GM18858 (cell line): ENCODE data around the gene SLC26A1.

Experiments used
- ATAC-seq: cut with Tn5 transposase; IDR thresholded peaks from one replicate; pipeline ENCODE4 v1.9.1; 2021; ENCODE audit not compliant: unreplicated experiment

SLC26A1 gene

GRCh38 chr4:1014291-1015167 lies 21.3 kb upstream of the SLC26A1 start:
- ATAC-seq, result no peak

GRCh38 chr4:1013225-1014073 lies 20.2 kb upstream of the SLC26A1 start:
- no peak for ATAC-seq

GRCh38 chr4:1012034-1012739 lies 19.0 kb upstream of the SLC26A1 start:
- no peak for ATAC-seq

- no peak for ATAC-seq
Observed at GRCh38 chr4:1011666-1012033, 18.4 kb upstream of the SLC26A1 start.

GRCh38 chr4:1011022-1011665 lies 17.9 kb upstream of the SLC26A1 start, which contains the start of gene FGFRL1:
Gene FGFRL1 (plus strand): TSS chr4:1011626. CDS start chr4:1012486, 860 bp downstream.
- no peak for ATAC-seq

GRCh38 chr4:1010395-1011021 lies 17.3 kb upstream of the SLC26A1 start:
- ATAC-seq, result no peak

- no peak for ATAC-seq
Observed at GRCh38 chr4:1009542-1010394, 16.6 kb upstream of the SLC26A1 start.

- ATAC-seq, result no peak
Observed at GRCh38 chr4:1008840-1009541, 15.8 kb upstream of the SLC26A1 start.

- no peak for ATAC-seq
Observed at GRCh38 chr4:1006856-1007255, 13.7 kb upstream of the SLC26A1 start.

GRCh38 chr4:1004557-1005485 lies 11.6 kb upstream of the SLC26A1 start:
- no peak for ATAC-seq

- no peak for ATAC-seq
Observed at GRCh38 chr4:1004071-1004418, 10.8 kb upstream of the SLC26A1 start.

GRCh38 chr4:1003271-1004070 lies 10.3 kb upstream of the SLC26A1 start:
- no peak for ATAC-seq

- no peak for ATAC-seq
Observed at GRCh38 chr4:1002631-1003251, 9.5 kb upstream of the SLC26A1 start.

- no peak for ATAC-seq
Observed at GRCh38 chr4:1002131-1002630, 9.0 kb upstream of the SLC26A1 start.

GRCh38 chr4:1001561-1002130 lies 8.4 kb upstream of the SLC26A1 start:
- ATAC-seq, result no peak

- ATAC-seq, result no peak
Observed at GRCh38 chr4:1000686-1001260, 7.6 kb upstream of the SLC26A1 start.
